GM06990 (cell line): ENCODE results near the gene LGMN.
A peak's percentile ranks its signal among the peaks of the same experiment; 100 is the strongest.

Source experiments
- DNase-seq: peaks from one replicate; pipeline ENCODE4 v3.0.0-alpha.2; 2011; ENCODE audit not compliant: insufficient read length; ENCODE audit errors: extremely low read depth
- H3K27me3 ChIP-seq: replicated peaks from 2 replicates; pipeline ENCODE4 v1.6.0; 2011; ENCODE audit warnings: low read length; ENCODE audit not compliant: control insufficient read depth, insufficient read depth
- H3K36me3 ChIP-seq: 2 replicates; pipeline ENCODE4 v1.5.1; 2011; ENCODE audit warnings: low read length; ENCODE audit not compliant: control insufficient read depth, insufficient read depth
- H3K4me3 ChIP-seq: replicated peaks from 2 replicates; pipeline ENCODE4 v1.5.1; 2011; ENCODE audit warnings: low read depth, mild to moderate bottlenecking, control low read depth, low read length
- CTCF ChIP-seq: IDR thresholded peaks from 2 replicates; pipeline ENCODE4 v1.5.1; 2011; ENCODE audit warnings: low read length, control low read depth, mild to moderate bottlenecking, inconsistent platforms; ENCODE audit not compliant: insufficient read depth, poor library complexity, severe bottlenecking

Gene LGMN

GRCh38 chr14:92747701-92748258, 647 bp downstream of the LGMN start:
- DNase-seq = no peak
- Histone ChIP-seq H3K36me3 (no peaks in the 10 kb centered on the region), H3K27me3 (no peaks in the 10 kb centered on the region), H3K4me3 (peak overlapping the region; percentile 86)
- TF ChIP-seq CTCF = no peak

GRCh38 chr14:92744198-92744597, 4.2 kb downstream of the LGMN start:
- no peak for DNase-seq
- TF ChIP-seq CTCF = no peak
- peaks cover 2% of the 10 kb centered on the region; the same call in 1 of the 2 replicates for H3K36me3 ChIP-seq
- no peak overlapping the region for H3K4me3 ChIP-seq
- H3K27me3 ChIP-seq = no peaks in the 10 kb centered on the region

DNA sequence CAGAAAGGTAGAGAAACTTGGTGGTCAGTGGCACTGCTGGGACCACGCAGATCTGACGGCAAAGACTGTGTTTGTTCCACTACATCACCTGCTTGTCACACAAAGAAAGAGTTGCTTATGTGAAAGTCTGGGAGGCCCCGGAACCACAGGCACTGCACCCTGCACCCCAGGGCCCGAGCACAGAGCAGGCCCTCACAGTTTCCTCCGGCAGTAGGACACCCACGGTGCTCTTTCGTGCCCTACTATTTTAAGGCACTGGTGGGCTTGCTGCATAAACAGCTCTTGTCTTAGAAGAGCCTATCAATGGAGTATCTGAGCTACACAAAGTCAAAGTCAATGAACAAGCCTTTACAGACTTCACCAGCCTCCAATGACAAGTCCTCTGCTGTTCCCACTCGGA, 8.0 kb downstream of the LGMN start:
- peaks cover 2% of the 10 kb centered on the region for H3K36me3 ChIP-seq
- DNase-seq = no peak
- no peak overlapping the region for H3K4me3 ChIP-seq
- TF ChIP-seq CTCF = no peak
- no peaks in the 10 kb centered on the region for H3K27me3 ChIP-seq

DNA sequence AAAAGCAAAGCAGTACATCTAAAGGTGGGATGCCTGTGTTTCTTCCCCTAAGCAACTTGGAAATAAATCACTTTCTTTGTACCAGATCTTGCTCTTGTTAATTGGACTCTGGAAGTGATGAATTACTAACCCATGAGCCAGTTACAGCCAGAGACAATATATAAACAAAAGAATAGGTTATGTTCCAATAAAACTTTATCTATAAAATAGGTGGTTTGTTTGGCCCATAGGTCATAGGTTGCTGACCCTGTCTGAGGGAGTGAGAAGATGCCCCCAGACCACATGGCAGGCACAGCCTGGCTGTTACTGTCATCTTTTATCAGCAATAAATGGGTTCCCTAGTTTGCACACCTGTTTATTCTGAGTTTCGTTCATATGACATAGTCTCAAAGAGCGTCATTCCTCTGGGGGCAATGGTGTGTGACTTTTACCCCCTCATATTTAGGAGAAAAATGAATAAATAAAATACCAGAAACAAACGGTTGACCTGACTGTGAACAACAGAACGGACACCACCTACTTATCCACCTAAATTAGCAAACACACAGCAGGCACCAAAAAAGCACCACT, 10.7 kb downstream of the LGMN start:
- no peak for DNase-seq
- Histone ChIP-seq H3K36me3 (peaks cover 1% of the 10 kb centered on the region), H3K27me3 (no peaks in the 10 kb centered on the region), H3K4me3 (no peak overlapping the region)
- no peak for TF ChIP-seq CTCF

DNA sequence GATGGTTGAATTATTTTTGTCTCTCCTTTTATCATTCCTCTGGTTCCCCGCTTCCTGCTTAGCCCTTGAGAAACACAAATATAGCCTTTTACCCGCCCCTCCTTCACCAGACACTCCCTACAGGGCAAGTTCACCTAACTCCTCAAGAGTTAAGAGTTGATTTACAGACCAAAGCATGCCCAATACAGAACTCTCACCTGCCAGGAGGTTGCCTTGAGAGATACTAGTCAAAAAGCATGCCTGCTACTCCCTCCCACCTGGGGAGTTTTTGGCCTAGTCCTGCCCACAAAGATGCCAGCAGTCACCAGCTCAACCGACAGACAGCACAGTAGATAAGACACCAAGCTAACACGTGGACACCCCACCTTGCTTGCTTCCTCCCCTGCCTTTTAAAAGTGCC, 11.2 kb downstream of the LGMN start:
- no peak overlapping the region for H3K4me3 ChIP-seq
- H3K27me3 ChIP-seq = no peaks in the 10 kb centered on the region
- no peak for TF ChIP-seq CTCF
- no peak for DNase-seq
- peaks cover under 1% of the 10 kb centered on the region for H3K36me3 ChIP-seq

DNA sequence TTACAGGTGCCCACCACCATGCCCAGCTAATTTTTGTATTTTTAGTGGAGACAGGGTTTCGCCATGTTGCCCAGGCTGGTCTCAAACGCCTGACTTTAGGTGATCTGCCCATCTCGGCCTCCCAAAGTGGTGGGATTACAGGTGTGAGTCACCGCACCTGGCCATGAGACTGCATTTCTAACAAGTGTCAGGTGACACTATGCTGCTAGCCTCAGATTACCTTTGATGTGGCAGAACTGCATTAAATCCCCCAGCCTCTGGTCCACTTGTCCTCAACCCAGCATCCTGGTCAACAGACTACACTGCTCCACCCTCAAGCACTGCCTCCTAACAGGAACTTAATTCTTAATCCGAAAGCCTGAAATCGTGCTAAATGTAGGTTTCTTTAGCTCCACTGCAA, 13.1 kb downstream of the LGMN start:
- H3K36me3 ChIP-seq = peaks cover 6% of the 10 kb centered on the region
- no peak for TF ChIP-seq CTCF
- no peak overlapping the region for H3K4me3 ChIP-seq
- H3K27me3 ChIP-seq = no peaks in the 10 kb centered on the region
- no peak for DNase-seq
